MM.1S (cell line): ENCODE measurements around the gene PARD3.

Experiments
- EZH2 ChIP-seq: fragments of 300-600 bp; sonication (generic); optimal IDR thresholded peaks from 2 replicates; pipeline ENCODE3; 2017; ENCODE audit warnings: low read depth, mild to moderate bottlenecking, antibody characterized with exemption, low read length, mixed read lengths
- EZH2phosphoT487 ChIP-seq: fragments of 300-600 bp; sonication (generic); IDR thresholded peaks from 2 replicates; pipeline ENCODE4 v1.6.1; 2018; ENCODE audit warnings: antibody characterized with exemption, low read length
- TF ChIP-seq, protein P1 (sequence below): fragments of 300-600 bp; sonication (generic); IDR thresholded peaks from 2 replicates; pipeline ENCODE4 v1.5.1; 2016; ENCODE audit warnings: antibody characterized with exemption, low read length, mixed read lengths

DNA sequence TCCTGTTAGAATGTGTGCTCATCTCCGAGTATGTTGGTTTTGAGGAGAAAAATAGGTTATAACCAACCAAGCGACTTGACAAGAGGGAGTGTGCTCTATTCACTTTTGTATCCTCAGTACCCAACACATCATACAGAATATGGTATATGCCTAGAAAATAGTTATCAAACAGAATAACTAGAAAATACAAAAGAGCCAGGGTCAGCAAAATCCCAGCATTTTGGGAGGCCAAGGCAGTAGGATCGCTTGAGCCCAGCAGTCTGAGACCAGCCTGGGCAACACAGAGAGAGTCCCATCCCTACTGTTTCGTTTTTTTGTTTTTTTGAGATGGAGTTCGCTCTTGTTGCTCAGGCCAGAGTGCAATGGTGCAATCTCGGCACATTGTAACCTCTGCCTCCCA is 257.9 kb downstream of the PARD3 start:
- TF ChIP-seq EZH2phosphoT487, result no peak
- TF ChIP-seq, protein P1, sequence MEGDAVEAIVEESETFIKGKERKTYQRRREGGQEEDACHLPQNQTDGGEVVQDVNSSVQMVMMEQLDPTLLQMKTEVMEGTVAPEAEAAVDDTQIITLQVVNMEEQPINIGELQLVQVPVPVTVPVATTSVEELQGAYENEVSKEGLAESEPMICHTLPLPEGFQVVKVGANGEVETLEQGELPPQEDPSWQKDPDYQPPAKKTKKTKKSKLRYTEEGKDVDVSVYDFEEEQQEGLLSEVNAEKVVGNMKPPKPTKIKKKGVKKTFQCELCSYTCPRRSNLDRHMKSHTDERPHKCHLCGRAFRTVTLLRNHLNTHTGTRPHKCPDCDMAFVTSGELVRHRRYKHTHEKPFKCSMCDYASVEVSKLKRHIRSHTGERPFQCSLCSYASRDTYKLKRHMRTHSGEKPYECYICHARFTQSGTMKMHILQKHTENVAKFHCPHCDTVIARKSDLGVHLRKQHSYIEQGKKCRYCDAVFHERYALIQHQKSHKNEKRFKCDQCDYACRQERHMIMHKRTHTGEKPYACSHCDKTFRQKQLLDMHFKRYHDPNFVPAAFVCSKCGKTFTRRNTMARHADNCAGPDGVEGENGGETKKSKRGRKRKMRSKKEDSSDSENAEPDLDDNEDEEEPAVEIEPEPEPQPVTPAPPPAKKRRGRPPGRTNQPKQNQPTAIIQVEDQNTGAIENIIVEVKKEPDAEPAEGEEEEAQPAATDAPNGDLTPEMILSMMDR, result no peak
- TF ChIP-seq EZH2, result no peak
